ENCODE data around the gene STPG2. TPM values are rescaled to one million over a fixed set of nuclear protein-coding genes. Genes with fewer than 3 reads are reported as not detected.

Gene STPG2
- total and polyA plus RNA-seq, 2 of the 4 experiments (the other 2 are of a cell fraction) = not detected

- dilution Hi-C loops (cut with HindIII; ENCODE audit: low sequenced_read_pairs, unreplicated experiment) (no loop called here), in situ Hi-C loops (cut with MboI; ENCODE audit: low sequenced_read_pairs) (no loop called here), intact Hi-C loops (cut with micrococcal nuclease) (no loop called here)
- no peak overlapping the region for H3K18ac ChIP-seq (ENCODE audit: low read depth, low read length)
- ATAC-seq (ENCODE audit: low read depth) (no peak), DNase-seq (no peak)
- no peak overlapping the region for H4K5ac ChIP-seq (ENCODE audit: low read depth, low read length)
- TF ChIP-seq RAD21 (IDR thresholded peaks at IDR 0.05; ENCODE audit: low read length) (no peak), SMC3 (IDR thresholded peaks at IDR 0.05; ENCODE audit: low read depth, low read length) (no peak), POLR2A (IDR thresholded peaks at IDR 0.05; ENCODE audit: low read depth, low read length) (no peak), NFE2L2 (IDR thresholded peaks at IDR 0.05; ENCODE audit: low read depth, low read length) (no peak), FOS (IDR thresholded peaks at IDR 0.05; ENCODE audit: low read depth, low read length) (no peak), RCOR1 (IDR thresholded peaks at IDR 0.05; ENCODE audit: insufficient replicate concordance, low read length) (no peak), ELK1 (IDR thresholded peaks at IDR 0.05; ENCODE audit: borderline replicate concordance, low read depth, low read length) (no peak), USF2 (IDR thresholded peaks at IDR 0.05; ENCODE audit: low read depth, low read length) (no peak), MXI1 (IDR thresholded peaks at IDR 0.05; ENCODE audit: borderline replicate concordance, low read depth, low read length) (no peak), CEBPB (IDR thresholded peaks at IDR 0.05; ENCODE audit: low read depth, low read length) (no peak), MAZ (IDR thresholded peaks at IDR 0.05; ENCODE audit: borderline replicate concordance, low read depth, low read length) (no peak), RFX5 (IDR thresholded peaks at IDR 0.05; ENCODE audit: low read depth, low read length) (no peak), CTCF (conservative IDR thresholded peaks at IDR 0.05; ENCODE audit: low read depth, low read length) (no peak), MAFK (IDR thresholded peaks at IDR 0.05; ENCODE audit: low read depth, low read length) (no peak), CHD1 (IDR thresholded peaks at IDR 0.05; ENCODE audit: low read depth, low read length) (no peak), BHLHE40 (IDR thresholded peaks at IDR 0.05; ENCODE audit: low read depth, low read length) (no peak)
- H2AK9ac ChIP-seq (replicated peaks; ENCODE audit: low read depth, low read length, poor library complexity) = no peak overlapping the region
- H4K8ac ChIP-seq (ENCODE audit: low read depth in 2 of 2, low read length in 2 of 2) = no peak overlapping the region
- no peaks in the 10 kb centered on the region for H3K79me1 ChIP-seq (ENCODE audit: low read depth in 1 of 2, low read length in 2 of 2)
- POLR2A ChIA-PET (ENCODE audit: unreplicated experiment) = no interaction called here
- H3K27me3 ChIP-seq (ENCODE audit: control insufficient read depth, insufficient read depth, low read length) = no peaks in the 10 kb centered on the region
- no CpG with 5 or more reads among the region's 2 CpGs for WGBS, 2 experiments (ENCODE audit: extremely low coverage in 2 of 2, insufficient read length in 1 of 2)
- CTCF ChIA-PET = no interaction called here
- H2BK5ac ChIP-seq (ENCODE audit: low read depth, low read length, poor library complexity, severe bottlenecking) = no peak overlapping the region
- H2BK120ac ChIP-seq (ENCODE audit: low read depth, low read length) = no peak overlapping the region
- H2BK15ac ChIP-seq (ENCODE audit: low read depth, low read length) = no peak overlapping the region
- H3K4me3 ChIP-seq (ENCODE audit: insufficient read depth, low read depth, low read length) = no peak overlapping the region
- no peak overlapping the region for H4K91ac ChIP-seq (ENCODE audit: insufficient read depth, low read depth, low read length)
- no peaks in the 10 kb centered on the region for H3K36me3 ChIP-seq (ENCODE audit: control insufficient read depth, insufficient read depth, low read length)
- no peak overlapping the region for H2BK20ac ChIP-seq (ENCODE audit: low read depth, low read length)
- no peak overlapping the region for H2AK5ac ChIP-seq (ENCODE audit: low read depth, low read length)
- no peak overlapping the region for H3K14ac ChIP-seq (replicated peaks; ENCODE audit: low read depth, low read length)
- H3K9me3 ChIP-seq (ENCODE audit: control insufficient read depth, insufficient read depth, low read length) = 0 out of 2 replicates have a peak, but pooled peaks cover 2% of the 10 kb centered on the region
- no peak overlapping the region for H3K4me2 ChIP-seq (ENCODE audit: low read depth, low read length)
- no TSS peak for BruUV-seq (replicated peaks)
- H4K20me1 ChIP-seq (ENCODE audit: insufficient read depth, low read length) = no peaks in the 10 kb centered on the region
- H3K56ac ChIP-seq (ENCODE audit: extremely low read depth, insufficient read depth, low read length) = no peak overlapping the region
- no peak overlapping the region for H3K4ac ChIP-seq (ENCODE audit: low read depth, low read length)
- H3K23ac ChIP-seq (ENCODE audit: low read depth, low read length) = no peak overlapping the region
- no peak overlapping the region for H3K9ac ChIP-seq (ENCODE audit: low read depth, low read length)
- no peak overlapping the region for H2AFZ ChIP-seq (replicated peaks; ENCODE audit: low read length, poor library complexity)
- H3K27ac ChIP-seq (ENCODE audit: insufficient read depth, low read length) = no peak overlapping the region
- H3K4me1 ChIP-seq (ENCODE audit: control insufficient read depth, insufficient read depth, low read length) = no peaks in the 10 kb centered on the region
- H3K9me1 ChIP-seq (ENCODE audit: insufficient read depth, low read length) = no peaks in the 10 kb centered on the region
Measured at GRCh38 chr4:98117363-98117762, 25.9 kb downstream of the STPG2 start.
